GM12801 (cell line): Measurements from ENCODE around the gene CCDC9.

Experiments used
- CTCF ChIP-seq: IDR thresholded peaks from one replicate; pipeline ENCODE4 v1.5.1; 2011; ENCODE audit warnings: control low read depth; ENCODE audit not compliant: insufficient read length; ENCODE audit errors: extremely low read depth

Gene CCDC9

GRCh38 chr19:47315125-47315821 is 58.9 kb downstream of the CCDC9 start:
- no peak for TF ChIP-seq CTCF

GRCh38 chr19:47316513-47316912 is 60.2 kb downstream of the CCDC9 start:
- TF ChIP-seq CTCF, result no peak

GRCh38 chr19:47319923-47320871 is 63.9 kb downstream of the CCDC9 start:
- TF ChIP-seq CTCF, result no peak
